Glutamatergic neuron (in vitro differentiated cells): ENCODE data around the gene GALC. TPM values are rescaled to one million over a fixed set of nuclear protein-coding genes. Genes with fewer than 3 reads are reported as not detected.

Experiments used
- DNase-seq: peaks from one replicate; pipeline ENCODE4 v3.0.0; 2022
- H3K27ac Mint-ChIP-seq: one replicate; pipeline ENCODE4 v1.8.0; 2020; ENCODE audit warnings: mild to moderate bottlenecking, mixed read lengths, inconsistent platforms; ENCODE audit not compliant: unreplicated experiment
- H3K27me3 Mint-ChIP-seq: one replicate; pipeline ENCODE4 v1.8.0; 2020; ENCODE audit warnings: mild to moderate bottlenecking, moderate library complexity, mixed read lengths, inconsistent platforms; ENCODE audit not compliant: unreplicated experiment
- H3K36me3 Mint-ChIP-seq: one replicate; pipeline ENCODE4 v1.8.0; 2020; ENCODE audit warnings: mild to moderate bottlenecking, mixed read lengths, inconsistent platforms; ENCODE audit not compliant: unreplicated experiment
- H3K4me1 Mint-ChIP-seq: one replicate; pipeline ENCODE4 v1.8.0; 2020; ENCODE audit warnings: mild to moderate bottlenecking, low read depth, mixed read lengths, inconsistent platforms; ENCODE audit not compliant: unreplicated experiment
- H3K4me3 Mint-ChIP-seq: one replicate; pipeline ENCODE4 v1.8.0; 2020; ENCODE audit warnings: mild to moderate bottlenecking, mixed read lengths, inconsistent platforms; ENCODE audit not compliant: unreplicated experiment
- H3K9me3 Mint-ChIP-seq: one replicate; pipeline ENCODE4 v1.8.0; 2020; ENCODE audit warnings: mild to moderate bottlenecking, moderate library complexity, mixed read lengths, inconsistent platforms; ENCODE audit not compliant: unreplicated experiment
- total RNA-seq: library from RNA; stranded (reverse); fragmentation: NEBNext Ultra II Directional; extraction: Animal tissue kit (Norgen Biotek cat#: 25700); gene quantifications from one replicate; pipeline ENCODE4 v1.2.1, GENCODE V29; 2021; ENCODE audit not compliant: unreplicated experiment
- TF ChIP-seq, protein P1 (sequence below): fragments of 200-600 bp; sonication (generic); IDR thresholded peaks from one replicate; pipeline ENCODE4 v1.5.0; 2021; ENCODE audit not compliant: partially characterized antibody, unreplicated experiment

Gene GALC
- total RNA-seq, 1 donor from 2014 or later = 16.1 TPM

GRCh38 chr14:87996291-87996592 is 3.3 kb upstream of the GALC start:
- Mint-ChIP-seq H3K36me3 (no peaks in the 10 kb centered on the region), H3K4me3 (no peak overlapping the region), H3K27me3 (peaks cover 10% of the 10 kb centered on the region), H3K4me1 (peaks cover 7% of the 10 kb centered on the region), H3K27ac (no peak overlapping the region), H3K9me3 (peaks cover 4% of the 10 kb centered on the region)
- TF ChIP-seq, protein P1, sequence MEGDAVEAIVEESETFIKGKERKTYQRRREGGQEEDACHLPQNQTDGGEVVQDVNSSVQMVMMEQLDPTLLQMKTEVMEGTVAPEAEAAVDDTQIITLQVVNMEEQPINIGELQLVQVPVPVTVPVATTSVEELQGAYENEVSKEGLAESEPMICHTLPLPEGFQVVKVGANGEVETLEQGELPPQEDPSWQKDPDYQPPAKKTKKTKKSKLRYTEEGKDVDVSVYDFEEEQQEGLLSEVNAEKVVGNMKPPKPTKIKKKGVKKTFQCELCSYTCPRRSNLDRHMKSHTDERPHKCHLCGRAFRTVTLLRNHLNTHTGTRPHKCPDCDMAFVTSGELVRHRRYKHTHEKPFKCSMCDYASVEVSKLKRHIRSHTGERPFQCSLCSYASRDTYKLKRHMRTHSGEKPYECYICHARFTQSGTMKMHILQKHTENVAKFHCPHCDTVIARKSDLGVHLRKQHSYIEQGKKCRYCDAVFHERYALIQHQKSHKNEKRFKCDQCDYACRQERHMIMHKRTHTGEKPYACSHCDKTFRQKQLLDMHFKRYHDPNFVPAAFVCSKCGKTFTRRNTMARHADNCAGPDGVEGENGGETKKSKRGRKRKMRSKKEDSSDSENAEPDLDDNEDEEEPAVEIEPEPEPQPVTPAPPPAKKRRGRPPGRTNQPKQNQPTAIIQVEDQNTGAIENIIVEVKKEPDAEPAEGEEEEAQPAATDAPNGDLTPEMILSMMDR = no peak
- DNase-seq = no peak

DNA sequence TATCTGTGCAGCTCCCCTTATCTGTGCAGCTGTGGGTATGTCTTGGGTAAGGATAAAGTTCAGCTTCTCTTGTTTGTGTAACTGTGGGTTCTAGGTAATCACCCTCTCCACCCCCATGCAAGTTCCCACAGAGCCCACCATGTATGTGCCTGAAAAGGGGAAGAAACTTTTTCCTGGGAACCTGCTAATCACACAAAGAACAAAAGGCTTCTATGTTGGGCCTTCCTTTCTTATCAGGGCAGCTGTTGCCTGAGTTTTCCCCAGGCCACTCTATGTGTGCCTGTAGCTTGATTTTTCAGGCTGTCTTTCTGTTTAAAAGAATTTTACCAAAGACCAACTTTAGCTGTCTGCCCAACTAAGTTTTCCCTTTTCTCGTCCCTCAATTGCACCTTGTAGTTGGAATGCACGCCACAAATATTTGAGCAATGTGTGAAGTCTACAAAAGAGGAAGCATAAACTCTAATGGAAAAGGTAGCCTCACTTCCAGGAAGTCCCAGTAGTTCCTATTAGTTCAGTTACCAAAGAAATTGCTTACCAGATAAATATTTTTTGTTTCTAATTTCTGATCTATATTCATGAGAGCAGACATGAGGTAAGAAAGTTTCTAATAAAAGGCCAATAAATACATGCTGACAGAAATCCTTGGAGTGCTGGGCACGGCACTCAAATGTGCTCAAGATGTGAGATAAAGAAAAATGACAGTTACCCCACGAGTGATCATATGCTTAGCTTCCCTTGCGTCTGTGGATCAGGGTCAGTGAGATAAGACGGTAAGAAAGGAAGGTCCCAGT is 2.7 kb upstream of the GALC start:
- Mint-ChIP-seq H3K9me3 (peaks cover 4% of the 10 kb centered on the region), H3K36me3 (no peaks in the 10 kb centered on the region), H3K4me1 (peaks cover 7% of the 10 kb centered on the region), H3K27ac (no peak overlapping the region), H3K27me3 (peaks cover 10% of the 10 kb centered on the region), H3K4me3 (no peak overlapping the region)
- DNase-seq = no peak
- TF ChIP-seq, protein P1 = no peak

DNA sequence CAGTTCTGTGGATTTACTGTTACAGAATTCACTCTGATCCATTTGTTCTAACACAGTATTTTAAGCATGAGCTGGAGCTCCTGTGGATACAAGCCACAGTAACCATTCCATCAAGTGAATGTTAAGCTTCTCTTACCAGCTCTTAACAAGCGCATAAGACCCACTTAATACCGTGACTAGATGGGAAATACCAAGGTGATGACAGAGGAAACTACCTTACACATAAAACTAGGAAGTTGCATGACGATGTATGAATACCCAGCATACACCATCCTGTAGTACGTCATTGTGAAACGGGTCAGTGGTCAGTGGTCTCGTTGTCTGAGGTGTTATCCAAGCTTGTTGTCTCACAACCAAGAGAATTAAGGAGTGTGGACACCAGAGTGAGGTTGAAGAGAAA is 2.0 kb upstream of the GALC start:
- Mint-ChIP-seq H3K4me1 (peaks cover 7% of the 10 kb centered on the region), H3K4me3 (no peak overlapping the region), H3K9me3 (peaks cover 4% of the 10 kb centered on the region), H3K36me3 (no peaks in the 10 kb centered on the region), H3K27ac (no peak overlapping the region), H3K27me3 (peaks cover 10% of the 10 kb centered on the region)
- no peak for DNase-seq
- TF ChIP-seq, protein P1 = no peak

DNA sequence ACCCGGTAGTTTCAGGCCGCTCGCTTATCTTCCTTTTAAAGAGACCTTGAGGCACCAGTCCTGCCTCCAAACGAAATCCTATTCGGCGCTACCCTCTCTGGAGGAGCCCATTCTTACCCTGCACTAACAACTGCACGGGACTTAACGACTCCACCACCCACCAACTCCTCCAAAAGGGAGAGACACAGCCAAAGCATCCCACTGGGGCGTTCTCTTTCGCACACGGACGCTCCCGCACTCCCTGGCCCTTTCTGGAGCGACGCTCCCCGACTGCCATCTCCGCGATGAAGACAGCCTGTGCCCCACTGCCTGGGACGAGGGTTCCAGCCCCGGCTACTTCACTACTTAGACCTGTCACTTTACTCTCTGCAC is 650 bp downstream of the GALC start:
- Mint-ChIP-seq H3K4me1 (peaks cover 7% of the 10 kb centered on the region), H3K9me3 (peaks cover 4% of the 10 kb centered on the region), H3K27me3 (peaks cover 10% of the 10 kb centered on the region), H3K36me3 (no peaks in the 10 kb centered on the region), H3K27ac (peak overlapping the region; percentile 86), H3K4me3 (peak overlapping the region; percentile 96)
- TF ChIP-seq, protein P1 = no peak
- peak; percentile 13 for DNase-seq

GRCh38 chr14:87990682-87991081 is 2.3 kb downstream of the GALC start:
- H3K36me3 Mint-ChIP-seq = no peaks in the 10 kb centered on the region
- H3K4me3 Mint-ChIP-seq = no peak overlapping the region
- no peak overlapping the region for H3K27ac Mint-ChIP-seq
- H3K27me3 Mint-ChIP-seq = peaks cover 10% of the 10 kb centered on the region
- peaks cover 4% of the 10 kb centered on the region for H3K9me3 Mint-ChIP-seq
- H3K4me1 Mint-ChIP-seq = peaks cover 7% of the 10 kb centered on the region
- TF ChIP-seq, protein P1 = no peak
- DNase-seq = no peak
